Activated naive CD8-positive, alpha-beta T cell treated with anti-CD3 and anti-CD28 coated beads for 36 hours (primary cell): ENCODE data around the gene TGFBR1. TPM values are rescaled to one million over a fixed set of nuclear protein-coding genes. Genes with fewer than 3 reads are reported as not detected.
"Not testable (repeated sequence)": the region's sequence is repeated elsewhere in the genome, so short reads cannot be mapped to it uniquely, and the experiment has no call there.

Experiments
- DNase-seq: peaks from one replicate; pipeline ENCODE4 v3.0.0; 2021
- H3K27ac Mint-ChIP-seq: one replicate; pipeline ENCODE4 v1.8.0; 2022; ENCODE audit warnings: mild to moderate bottlenecking, moderate library complexity, mixed read lengths
- H3K27me3 Mint-ChIP-seq: one replicate; pipeline ENCODE4 v1.8.0; 2022; ENCODE audit warnings: mild to moderate bottlenecking, mixed read lengths
- H3K36me3 Mint-ChIP-seq: one replicate; pipeline ENCODE4 v1.8.0; 2021; ENCODE audit warnings: mild to moderate bottlenecking, mixed read lengths
- H3K4me1 Mint-ChIP-seq: one replicate; pipeline ENCODE4 v1.8.0; 2021; ENCODE audit warnings: mixed read lengths
- H3K4me3 Mint-ChIP-seq: one replicate; pipeline ENCODE4 v1.8.0; 2022; ENCODE audit warnings: mild to moderate bottlenecking, moderate library complexity, mixed read lengths
- H3K9me3 Mint-ChIP-seq: one replicate; pipeline ENCODE4 v1.8.0; 2022; ENCODE audit warnings: mixed read lengths
- total RNA-seq, 2 experiments: library from RNA; stranded (reverse); gene quantifications; one replicate each; pipeline ENCODE4 v1.2.3, GENCODE V29; 2021

TGFBR1 gene
- total RNA-seq, 2 experiments from 2014 or later: 30.4 to 32.1 TPM

DNA sequence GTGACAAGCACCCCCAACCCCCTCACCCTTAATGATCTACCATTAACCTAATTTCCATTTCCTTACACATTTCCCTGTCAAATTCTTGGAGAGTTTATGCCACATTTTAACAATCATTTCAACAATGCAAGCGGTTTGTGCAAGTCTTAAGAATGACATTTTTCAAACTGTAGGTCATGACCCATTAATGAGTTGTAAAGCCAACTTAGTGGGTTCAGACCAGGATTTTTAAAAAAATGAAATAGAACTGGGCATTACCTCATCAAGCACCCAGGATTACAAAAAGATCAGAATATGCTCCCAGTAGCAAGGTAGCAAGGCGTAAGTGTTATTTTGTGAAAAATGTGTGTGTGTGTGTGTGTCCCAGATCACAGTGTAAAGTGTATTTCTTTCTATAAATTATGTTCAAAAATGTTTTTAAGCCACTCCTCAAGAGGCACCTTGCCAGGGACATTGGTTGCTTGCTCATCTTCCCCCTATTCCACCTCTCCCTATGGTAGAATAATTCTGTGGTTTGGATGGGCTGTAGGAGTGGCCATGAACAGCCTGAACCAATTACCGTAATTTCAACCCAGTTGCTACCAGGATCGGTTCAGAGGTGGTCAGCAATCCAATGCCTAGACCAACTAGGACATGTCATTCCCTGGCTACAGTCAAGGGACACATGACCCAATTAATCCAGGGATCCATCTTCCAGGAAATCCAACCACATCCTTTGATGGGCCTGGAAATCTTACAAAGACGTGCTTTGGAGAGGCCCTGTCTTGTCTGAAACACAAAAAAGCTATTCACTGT lies 14.4 kb upstream of the TGFBR1 start:
- Mint-ChIP-seq H3K9me3 (peaks cover 1% of the 10 kb centered on the region), H3K27me3 (peaks cover 4% of the 10 kb centered on the region), H3K4me1 (peaks cover 31% of the 10 kb centered on the region), H3K27ac (no peak overlapping the region), H3K36me3 (peaks cover 3% of the 10 kb centered on the region), H3K4me3 (no peak overlapping the region)
- DNase-seq: no peak

DNA sequence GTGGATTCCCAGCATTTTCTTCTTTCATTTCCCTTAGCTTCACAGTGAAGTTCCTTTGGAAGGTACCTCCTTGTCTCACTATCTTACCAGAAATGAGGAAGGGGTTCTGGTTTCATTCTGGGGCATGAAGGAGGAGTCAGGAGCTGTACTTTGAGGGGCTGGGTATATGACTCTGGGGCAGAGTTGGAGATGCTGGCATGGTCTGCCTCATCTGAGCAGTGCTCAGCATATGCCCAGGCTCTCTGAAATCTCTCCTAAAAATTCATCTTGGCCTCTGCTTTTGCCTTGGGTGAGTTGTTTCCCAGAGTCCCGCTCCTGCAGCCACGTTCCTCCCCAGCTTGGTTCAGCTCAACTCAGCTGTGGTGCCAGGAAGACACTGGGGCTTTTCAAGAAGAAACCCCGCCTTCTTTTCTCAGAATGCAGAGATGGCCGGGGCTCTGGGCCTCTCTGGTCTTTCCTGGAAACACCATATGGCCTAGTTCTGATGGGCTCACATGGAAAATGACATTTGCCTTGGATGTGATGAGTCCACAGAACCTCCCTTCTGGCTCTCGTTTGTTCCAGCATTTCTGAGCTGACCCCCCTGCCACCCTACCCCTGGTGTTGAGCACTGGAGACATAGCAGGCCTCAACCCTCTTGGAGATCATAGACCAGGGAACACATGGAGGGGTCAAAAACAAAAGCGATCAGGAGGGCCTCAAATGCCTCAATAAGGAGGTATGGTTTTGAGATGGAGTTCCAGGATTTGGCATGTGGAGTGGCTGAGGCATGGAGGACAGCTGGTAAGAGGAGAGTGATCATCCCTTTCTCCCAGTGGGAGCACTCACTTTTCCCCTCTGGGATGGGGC lies 12.0 kb upstream of the TGFBR1 start:
- peak; percentile 49 for DNase-seq
- Mint-ChIP-seq H3K9me3 (peaks cover 1% of the 10 kb centered on the region), H3K4me3 (peak overlapping the region; percentile 59), H3K36me3 (peaks cover 3% of the 10 kb centered on the region), H3K27me3 (peaks cover 4% of the 10 kb centered on the region), H3K27ac (peak overlapping the region; percentile 95), H3K4me1 (peaks cover 24% of the 10 kb centered on the region)

DNA sequence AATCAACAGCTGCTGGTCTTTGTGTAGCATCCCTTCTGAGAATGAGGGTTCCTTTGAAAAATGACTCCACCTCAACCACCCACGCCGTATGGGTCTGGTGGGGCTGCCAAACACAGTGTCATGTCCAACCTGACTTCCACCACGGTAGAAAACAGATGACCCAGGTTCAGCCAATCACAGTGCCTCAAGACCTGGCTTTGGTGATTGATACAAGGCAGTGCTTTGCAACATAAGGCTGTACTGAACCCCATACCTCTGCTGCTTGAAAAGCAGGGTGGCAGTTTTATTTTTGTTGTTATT lies 11.5 kb upstream of the TGFBR1 start:
- H3K4me1 Mint-ChIP-seq: peaks cover 24% of the 10 kb centered on the region
- peaks cover 4% of the 10 kb centered on the region for H3K27me3 Mint-ChIP-seq
- peaks cover 1% of the 10 kb centered on the region for H3K9me3 Mint-ChIP-seq
- peak; percentile 42 for DNase-seq
- H3K36me3 Mint-ChIP-seq: peaks cover 3% of the 10 kb centered on the region
- H3K27ac Mint-ChIP-seq: peak overlapping the region; percentile 95
- no peak overlapping the region for H3K4me3 Mint-ChIP-seq

DNA sequence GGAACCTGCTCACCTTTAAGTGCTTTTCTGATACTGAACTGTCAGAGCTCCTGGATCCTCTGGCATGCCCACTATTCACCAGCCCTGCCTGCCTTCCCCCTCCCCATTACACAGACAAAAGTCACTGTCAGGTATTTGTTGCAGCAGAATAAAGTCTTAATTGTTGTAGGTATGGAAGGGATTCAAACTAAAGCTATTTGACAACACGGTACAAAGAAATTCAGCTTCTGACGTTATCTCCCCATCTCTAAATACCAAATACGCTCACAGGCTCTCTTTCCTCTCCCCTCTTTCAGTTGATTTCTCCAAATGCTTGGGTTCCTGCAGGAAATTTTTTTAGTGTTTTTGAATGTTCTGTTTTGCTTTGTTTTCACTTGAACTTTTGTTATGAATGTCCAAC lies 9.3 kb upstream of the TGFBR1 start:
- no peak overlapping the region for H3K4me3 Mint-ChIP-seq
- peaks cover 5% of the 10 kb centered on the region for H3K36me3 Mint-ChIP-seq
- H3K4me1 Mint-ChIP-seq: peaks cover 21% of the 10 kb centered on the region
- H3K27me3 Mint-ChIP-seq: peaks cover 4% of the 10 kb centered on the region
- peaks cover 7% of the 10 kb centered on the region for H3K9me3 Mint-ChIP-seq
- no peak overlapping the region for H3K27ac Mint-ChIP-seq
- DNase-seq: no peak

DNA sequence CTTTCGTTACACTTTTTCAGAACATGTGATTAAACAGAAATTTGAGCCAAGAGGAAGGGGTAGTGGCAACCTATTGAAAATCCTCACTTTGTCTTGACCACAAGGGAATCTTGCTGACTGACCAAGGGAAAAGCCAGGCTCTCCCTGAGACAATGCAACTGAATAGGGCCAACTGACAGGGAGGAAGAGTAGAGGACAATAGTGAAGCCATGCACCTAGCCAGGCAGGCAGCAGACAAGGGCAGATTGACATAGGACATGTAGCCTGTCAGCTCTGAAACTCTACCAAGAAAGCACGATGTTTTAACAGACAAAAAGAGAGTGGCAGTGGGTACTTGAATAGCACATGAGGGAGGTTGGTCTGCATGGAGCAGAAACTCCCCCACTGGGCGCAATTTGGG lies 8.5 kb upstream of the TGFBR1 start:
- Mint-ChIP-seq H3K9me3 (peaks cover 7% of the 10 kb centered on the region), H3K36me3 (peaks cover 5% of the 10 kb centered on the region), H3K27me3 (peaks cover 4% of the 10 kb centered on the region), H3K27ac (no peak overlapping the region), H3K4me1 (peaks cover 19% of the 10 kb centered on the region), H3K4me3 (no peak overlapping the region)
- DNase-seq: no peak

DNA sequence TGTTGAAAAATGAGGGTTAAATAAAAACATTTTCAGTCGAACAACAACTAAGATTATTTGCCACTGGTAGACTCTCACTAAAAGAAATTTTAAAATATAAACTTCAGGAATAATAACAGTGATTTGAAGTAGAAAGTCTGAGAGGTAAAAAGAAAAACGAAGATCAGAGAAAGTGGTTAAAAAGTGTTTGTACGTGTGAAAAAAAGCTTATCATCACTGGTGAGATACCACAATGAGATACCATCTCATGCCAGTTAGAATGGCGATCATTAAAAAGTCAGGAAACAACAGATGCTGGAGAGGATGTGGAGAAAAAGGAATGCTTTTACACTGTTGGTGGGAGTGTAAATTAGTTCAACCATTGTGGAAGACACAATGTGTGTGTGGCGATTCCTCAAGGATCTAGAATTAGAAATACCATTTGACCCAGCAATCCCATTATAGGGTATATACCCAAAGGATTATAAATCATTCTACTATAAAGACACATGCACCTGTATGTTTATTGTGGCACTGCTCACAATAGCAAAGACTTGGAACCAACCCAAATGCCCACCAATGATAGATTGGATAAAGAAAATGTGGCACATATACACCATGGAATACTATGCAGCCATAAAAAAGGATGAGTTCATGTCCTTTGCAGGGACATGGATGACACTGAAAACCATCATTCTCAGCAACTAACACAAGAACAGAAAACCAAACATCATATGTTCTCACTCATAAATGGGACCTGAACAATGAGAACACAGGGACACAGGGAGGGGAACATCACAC lies 4.9 kb upstream of the TGFBR1 start:
- DNase-seq, H3K27ac Mint-ChIP-seq, H3K36me3 Mint-ChIP-seq: not testable (repeated sequence)

DNA sequence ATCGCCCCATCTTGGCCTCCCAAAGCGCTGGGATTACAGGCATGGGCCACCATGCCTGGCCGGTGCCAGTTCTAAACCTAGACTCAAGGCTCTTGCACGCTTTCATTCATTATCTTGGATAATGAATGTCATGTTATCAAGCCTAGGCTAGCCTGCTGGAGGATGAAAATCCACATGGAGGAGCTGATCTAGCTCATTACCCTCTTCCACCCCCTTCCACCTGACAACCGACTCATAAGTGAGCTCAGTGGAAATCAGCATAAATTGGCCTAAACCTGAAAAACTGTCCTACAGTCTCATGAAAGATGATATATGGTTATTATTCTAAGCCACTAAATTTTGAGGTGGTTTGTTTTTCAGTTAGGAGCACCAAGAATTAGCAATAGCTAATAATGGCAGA lies 3.6 kb upstream of the TGFBR1 start:
- peaks cover 7% of the 10 kb centered on the region for H3K9me3 Mint-ChIP-seq
- H3K36me3 Mint-ChIP-seq: peaks cover 2% of the 10 kb centered on the region
- no peak overlapping the region for H3K4me3 Mint-ChIP-seq
- H3K27ac Mint-ChIP-seq: no peak overlapping the region
- no peaks in the 10 kb centered on the region for H3K27me3 Mint-ChIP-seq
- peaks cover 15% of the 10 kb centered on the region for H3K4me1 Mint-ChIP-seq
- DNase-seq: no peak

More for the DNA sequence above, 4.9 kb upstream of the TGFBR1 start:
- H3K4me1 Mint-ChIP-seq: peaks cover 11% of the 10 kb centered on the region
- not testable (repeated sequence) for H3K27me3 Mint-ChIP-seq, H3K4me3 Mint-ChIP-seq, H3K9me3 Mint-ChIP-seq

DNA sequence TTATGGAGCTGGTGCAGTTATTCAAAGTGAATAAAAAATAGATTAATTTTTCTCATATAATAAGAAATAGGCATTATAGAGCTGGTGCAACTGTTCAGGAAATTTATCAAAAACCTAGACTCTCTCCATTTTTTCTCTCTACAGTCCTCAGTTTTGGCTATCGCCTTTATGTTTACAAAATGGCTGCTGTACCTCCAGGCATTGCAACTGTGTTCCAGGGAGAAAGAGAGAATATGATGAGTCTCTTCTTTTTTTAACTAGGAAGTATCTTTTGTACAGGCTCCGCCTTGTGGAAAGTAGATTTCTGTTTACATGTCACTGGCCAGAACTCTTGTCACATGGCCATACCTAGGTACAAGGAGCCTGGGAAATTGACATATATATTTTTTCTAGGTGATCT lies 3.1 kb upstream of the TGFBR1 start:
- Mint-ChIP-seq H3K27me3 (no peaks in the 10 kb centered on the region), H3K4me1 (peaks cover 17% of the 10 kb centered on the region), H3K4me3 (no peak overlapping the region), H3K9me3 (peaks cover 7% of the 10 kb centered on the region), H3K36me3 (peaks cover 2% of the 10 kb centered on the region), H3K27ac (no peak overlapping the region)
- no peak for DNase-seq

DNA sequence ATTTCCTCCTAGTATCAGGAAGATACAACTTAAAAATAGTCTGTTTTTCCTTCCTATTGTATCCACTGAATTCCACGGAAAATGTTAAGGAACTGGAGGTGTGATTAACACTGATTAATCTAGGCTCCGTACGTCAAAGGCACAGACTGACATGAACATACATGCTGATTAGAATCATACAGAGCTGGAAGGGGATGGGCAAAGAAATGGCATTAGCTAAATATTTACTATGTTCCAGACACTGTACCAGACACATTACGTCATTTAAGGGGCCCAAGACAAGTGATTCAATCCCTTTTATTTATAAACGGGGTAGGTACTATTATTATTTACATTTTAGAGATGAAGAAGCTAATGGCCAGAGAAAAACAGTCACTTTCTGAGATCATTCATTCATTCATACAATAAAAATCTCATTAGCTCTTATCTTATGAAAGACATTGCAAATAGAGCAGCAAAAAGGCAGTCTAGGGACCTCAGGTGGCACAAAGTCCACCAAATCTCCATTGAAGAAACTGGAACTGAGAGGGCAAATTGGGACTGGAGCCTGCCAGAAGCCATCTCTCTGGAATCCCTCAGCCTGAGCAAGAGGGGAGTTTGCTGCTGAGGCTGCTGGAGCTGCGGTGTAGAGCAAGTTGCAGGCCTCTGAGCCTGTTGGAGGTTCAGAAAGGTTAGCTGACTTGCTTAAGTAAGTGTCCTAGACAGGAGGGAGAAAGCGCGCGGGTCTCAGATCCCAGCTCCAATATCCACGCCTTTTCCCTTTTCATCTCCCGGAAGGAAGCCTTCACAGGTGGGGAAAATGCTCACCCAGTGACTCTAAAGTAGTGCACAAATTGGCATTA lies 1.6 kb upstream of the TGFBR1 start:
- Mint-ChIP-seq H3K27ac (no peak overlapping the region), H3K27me3 (no peaks in the 10 kb centered on the region), H3K4me1 (peaks cover 31% of the 10 kb centered on the region), H3K36me3 (peaks cover 2% of the 10 kb centered on the region), H3K4me3 (no peak overlapping the region), H3K9me3 (peaks cover 7% of the 10 kb centered on the region)
- DNase-seq: no peak

DNA sequence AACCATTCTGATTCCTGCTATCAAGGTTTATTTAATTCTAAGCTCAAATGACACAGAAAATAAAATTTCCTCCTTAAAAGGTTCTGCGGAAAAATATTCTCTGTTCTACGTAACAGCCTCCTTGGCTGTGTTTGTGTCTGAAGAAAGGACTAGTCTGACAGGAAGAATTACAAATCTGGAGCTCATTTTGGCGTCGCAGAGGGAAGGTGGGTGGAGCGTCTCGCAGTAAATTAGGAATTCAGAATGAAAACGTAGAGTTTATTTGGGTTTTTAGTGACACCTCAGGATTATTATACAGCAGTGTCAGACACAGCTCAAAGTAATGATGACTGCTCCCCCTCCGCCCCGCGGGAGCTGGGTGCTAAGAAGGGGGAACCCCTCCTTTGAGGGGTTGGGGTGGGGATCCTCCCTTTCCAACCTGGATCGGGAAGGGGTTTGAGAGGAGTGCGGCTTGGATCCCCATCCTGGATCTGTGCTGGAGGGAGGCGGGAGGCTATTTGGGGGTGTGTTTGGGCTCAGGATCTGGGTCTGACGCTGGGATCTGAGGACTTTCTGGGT lies 933 bp upstream of the TGFBR1 start:
- Mint-ChIP-seq H3K36me3 (peaks cover 4% of the 10 kb centered on the region), H3K4me1 (peaks cover 38% of the 10 kb centered on the region), H3K4me3 (peak overlapping the region; percentile 84), H3K27me3 (no peaks in the 10 kb centered on the region), H3K9me3 (peaks cover 7% of the 10 kb centered on the region), H3K27ac (peak overlapping the region; percentile 79)
- no peak for DNase-seq

DNA sequence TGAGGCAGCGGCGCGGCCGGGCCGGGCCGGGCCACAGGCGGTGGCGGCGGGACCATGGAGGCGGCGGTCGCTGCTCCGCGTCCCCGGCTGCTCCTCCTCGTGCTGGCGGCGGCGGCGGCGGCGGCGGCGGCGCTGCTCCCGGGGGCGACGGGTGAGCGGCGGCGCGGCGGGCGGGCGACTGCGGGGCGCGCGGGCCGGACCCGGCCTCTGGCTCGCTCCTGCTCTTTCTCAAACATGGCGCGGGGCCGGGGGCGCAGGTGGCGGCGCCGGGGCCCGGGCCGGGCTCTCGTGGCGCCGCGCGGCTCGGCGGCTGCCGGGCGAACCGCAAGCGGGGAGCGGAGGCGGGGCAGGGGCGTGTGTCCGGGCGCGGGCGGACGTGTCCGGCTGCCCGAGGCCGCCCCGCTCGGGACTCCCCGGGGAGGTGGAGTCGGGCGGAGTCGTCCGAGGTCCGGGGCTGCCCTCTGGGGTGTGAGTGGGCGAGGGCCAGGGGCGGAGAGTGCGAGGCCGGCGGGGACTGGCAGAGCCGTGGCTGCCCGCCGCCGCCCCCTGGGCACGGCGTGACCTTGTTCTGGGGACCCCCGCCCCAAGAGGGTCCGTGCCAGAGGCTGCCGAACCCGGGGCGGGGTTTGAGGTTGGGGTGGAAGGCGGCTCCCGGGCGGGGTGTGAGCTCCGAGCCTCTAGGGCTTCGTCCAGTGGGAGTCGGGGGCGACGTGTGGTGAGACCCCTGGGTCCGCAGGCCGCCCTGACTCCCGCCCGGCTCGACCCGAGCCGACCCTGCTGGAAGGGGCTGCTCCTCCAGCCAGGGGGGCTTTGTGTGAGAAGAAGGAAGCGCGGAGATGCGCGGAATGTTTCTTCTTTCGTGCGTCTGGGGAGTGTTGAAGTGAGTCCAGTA lies 485 bp downstream of the TGFBR1 start:
- Mint-ChIP-seq H3K27me3 (no peaks in the 10 kb centered on the region), H3K36me3 (peaks cover 14% of the 10 kb centered on the region), H3K27ac (peak overlapping the region; percentile 63), H3K9me3 (no peaks in the 10 kb centered on the region), H3K4me1 (peaks cover 52% of the 10 kb centered on the region), H3K4me3 (peak overlapping the region; percentile 72)
- DNase-seq: no peak

DNA sequence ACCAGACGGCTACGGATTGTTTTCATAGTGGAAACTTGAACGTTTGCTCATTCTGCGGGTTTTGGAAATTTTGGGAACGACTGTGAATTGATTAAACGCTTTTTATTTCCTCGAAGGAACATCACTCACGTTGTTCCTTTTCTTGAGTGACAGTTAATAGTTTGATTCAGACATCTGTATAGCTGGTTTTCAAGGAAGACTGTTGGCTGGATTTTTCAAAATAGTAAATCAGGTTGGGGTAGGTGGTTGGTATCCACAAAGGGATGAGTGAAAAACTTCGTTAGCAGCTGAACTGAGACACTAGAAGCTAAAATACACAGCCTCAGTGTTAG lies 1.1 kb downstream of the TGFBR1 start:
- peaks cover 14% of the 10 kb centered on the region for H3K36me3 Mint-ChIP-seq
- peak overlapping the region; percentile 72 for H3K4me3 Mint-ChIP-seq
- peak overlapping the region; percentile 35 for H3K27ac Mint-ChIP-seq
- no peak for DNase-seq
- H3K9me3 Mint-ChIP-seq: no peaks in the 10 kb centered on the region
- peaks cover 55% of the 10 kb centered on the region for H3K4me1 Mint-ChIP-seq
- no peaks in the 10 kb centered on the region for H3K27me3 Mint-ChIP-seq

DNA sequence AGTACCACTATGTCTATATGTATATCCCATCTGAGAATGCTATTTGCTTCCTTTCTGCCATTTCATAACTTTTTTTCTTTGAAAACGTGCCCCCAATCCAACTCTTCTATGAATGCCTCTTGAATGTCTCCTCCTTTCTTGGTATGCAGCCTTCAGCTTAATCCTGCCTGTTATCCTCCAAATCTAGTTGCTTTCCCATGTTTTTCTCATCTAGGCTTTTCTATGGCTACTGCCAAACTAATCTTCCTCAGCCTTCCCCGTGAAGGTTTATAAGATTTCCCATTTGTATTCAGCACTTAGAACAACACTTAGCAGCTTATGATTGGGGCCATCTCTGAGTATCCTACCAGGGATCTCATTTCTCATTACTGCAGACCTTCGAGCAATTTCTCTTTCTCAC lies 2.5 kb downstream of the TGFBR1 start:
- H3K4me1 Mint-ChIP-seq: peaks cover 65% of the 10 kb centered on the region
- H3K9me3 Mint-ChIP-seq: peaks cover 3% of the 10 kb centered on the region
- H3K36me3 Mint-ChIP-seq: peaks cover 23% of the 10 kb centered on the region
- no peaks in the 10 kb centered on the region for H3K27me3 Mint-ChIP-seq
- H3K27ac Mint-ChIP-seq: peak overlapping the region; percentile 7
- DNase-seq: no peak
- H3K4me3 Mint-ChIP-seq: peak overlapping the region; percentile 44
